DMS53 (cell line): ENCODE data around the gene F9.
A peak's percentile ranks its signal among the peaks of the same experiment; 100 is the strongest.
"Not testable (repeated sequence)": the region's sequence is repeated elsewhere in the genome, so short reads cannot be mapped to it uniquely, and the experiment has no call there.

Source experiments
- DNase-seq: peaks from one replicate; lab custom pipeline; 2025; lab: John Stamatoyannopoulos, UW

F9 gene

GRCh38 chrX:139530550-139530949, at the start of gene F9:
Gene F9 (plus strand): TSS chrX:139530739. CDS start chrX:139530765, 26 bp downstream.
- no peak for DNase-seq

DNA sequence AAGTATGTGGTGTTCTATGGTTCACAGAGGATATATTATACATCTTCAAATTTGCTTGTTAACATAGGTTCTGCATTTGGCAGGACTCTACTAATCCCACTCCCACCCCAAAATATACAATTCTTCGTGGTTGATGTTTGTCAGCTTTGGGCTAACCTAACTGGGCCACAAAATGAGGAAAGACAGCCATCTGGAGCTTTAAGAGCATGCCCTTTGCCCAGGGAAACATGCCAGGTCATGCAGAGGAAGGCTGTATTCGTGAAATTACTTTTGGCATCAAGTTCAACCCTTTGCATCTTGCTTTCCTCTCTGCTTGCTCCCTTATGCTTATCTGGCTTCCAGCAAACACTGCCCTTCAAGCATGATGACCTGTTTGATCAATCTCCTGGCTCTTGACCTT, 46.8 kb upstream of the F9 start:
- no peak for DNase-seq

- DNase-seq, result no peak
These were observed 45.9 kb upstream of the F9 start for GRCh38 chrX:139484591-139484990.

- DNase-seq, result no peak
These were observed 35.2 kb upstream of the F9 start for GRCh38 chrX:139495324-139495723.

DNA sequence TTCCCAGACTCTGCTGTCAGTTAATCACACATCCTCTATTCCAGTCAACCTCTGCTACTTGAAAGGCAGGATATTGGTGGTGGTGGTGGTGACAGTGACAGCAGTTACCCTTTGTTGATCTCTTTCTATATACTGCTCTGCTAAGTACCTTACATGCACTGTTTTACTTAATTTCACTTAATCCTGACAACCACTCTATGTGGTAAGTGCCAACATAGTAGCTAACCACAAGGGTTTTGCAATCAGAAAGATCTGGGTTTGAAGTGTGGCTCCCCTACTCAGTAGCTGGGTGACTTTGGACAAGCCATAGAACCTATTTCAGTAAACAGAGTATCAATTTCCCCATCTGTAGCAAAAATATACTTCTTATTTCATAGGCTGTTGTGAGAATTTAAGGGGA, 24.2 kb upstream of the F9 start:
- no peak for DNase-seq

GRCh38 chrX:139508099-139508498, 22.4 kb upstream of the F9 start:
- no peak for DNase-seq

DNA sequence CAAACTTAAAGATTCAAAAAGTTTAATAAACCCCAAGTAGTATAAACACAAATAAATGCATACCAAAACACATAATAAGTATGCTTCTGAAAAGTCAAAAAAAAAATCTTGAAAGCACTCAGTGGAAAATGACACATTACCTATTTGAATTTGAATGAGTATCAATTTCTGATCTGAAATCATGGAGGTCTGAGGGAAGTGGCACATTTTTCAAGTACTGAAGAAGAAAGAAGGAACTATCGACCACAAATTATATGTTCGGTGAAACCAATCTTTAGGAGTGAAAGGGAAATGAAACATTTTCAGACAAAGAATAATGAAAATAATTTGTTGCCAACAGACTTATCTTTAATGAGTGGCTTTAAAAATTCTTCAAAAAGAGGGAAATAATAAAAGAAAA, 12.1 kb upstream of the F9 start:
- no peak for DNase-seq

DNA sequence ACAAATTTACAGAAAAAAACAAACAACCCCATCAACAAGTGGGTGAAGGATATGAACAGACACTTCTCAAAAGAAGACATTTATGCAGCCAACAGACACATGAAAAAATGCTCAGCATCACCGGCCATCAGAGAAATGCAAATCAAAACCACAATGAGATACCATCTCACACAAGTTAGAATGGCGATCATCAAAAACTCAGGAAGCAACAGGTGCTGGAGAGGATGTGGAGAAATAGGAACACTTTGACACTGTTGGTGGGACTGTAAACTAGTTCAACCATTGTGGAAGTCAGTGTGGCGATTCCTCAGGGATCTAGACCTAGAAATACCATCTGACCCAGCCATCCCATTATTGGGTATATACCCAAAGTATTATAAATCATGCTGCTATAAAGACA, 1.7 kb upstream of the F9 start:
- DNase-seq, result not testable (repeated sequence)

GRCh38 chrX:139532834-139533233, 2.3 kb downstream of the F9 start:
- DNase-seq, result no peak

GRCh38 chrX:139533444-139533843, 2.9 kb downstream of the F9 start:
- no peak for DNase-seq

GRCh38 chrX:139538907-139539790, 8.6 kb downstream of the F9 start:
- no peak for DNase-seq

GRCh38 chrX:139542652-139543051, 12.1 kb downstream of the F9 start:
- no peak for DNase-seq

- no peak for DNase-seq
These were observed 13.4 kb downstream of the F9 start for GRCh38 chrX:139543920-139544319.

GRCh38 chrX:139544591-139544990, 14.1 kb downstream of the F9 start:
- no peak for DNase-seq

- DNase-seq, result peak; percentile 4
These were observed 23.8 kb downstream of the F9 start for GRCh38 chrX:139554376-139554775.

GRCh38 chrX:139554991-139555675, 24.6 kb downstream of the F9 start:
- peak; percentile 27 for DNase-seq

GRCh38 chrX:139559383-139560042, 29.0 kb downstream of the F9 start:
- DNase-seq, result peak; percentile 85

GRCh38 chrX:139560221-139560620, 29.7 kb downstream of the F9 start:
- no peak for DNase-seq

DNA sequence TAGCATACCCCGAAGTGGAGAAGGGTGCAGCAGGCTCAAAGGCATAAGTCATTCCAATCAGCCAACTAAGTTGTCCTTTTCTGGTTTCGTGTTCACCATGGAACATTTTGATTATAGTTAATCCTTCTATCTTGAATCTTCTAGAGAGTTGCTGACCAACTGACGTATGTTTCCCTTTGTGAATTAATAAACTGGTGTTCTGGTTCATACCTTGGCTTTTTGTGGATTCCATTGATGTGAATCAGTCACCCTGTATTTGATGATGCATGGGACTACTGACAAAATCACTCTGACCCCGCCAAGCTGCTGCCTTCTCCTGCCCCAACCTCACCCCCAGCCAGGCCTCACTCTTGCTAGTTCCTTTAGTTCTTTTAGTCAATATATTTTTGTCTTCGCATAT, 32.7 kb downstream of the F9 start:
- no peak for DNase-seq

- DNase-seq, result no peak
These were observed 36.4 kb downstream of the F9 start for GRCh38 chrX:139566981-139567380.

DNA sequence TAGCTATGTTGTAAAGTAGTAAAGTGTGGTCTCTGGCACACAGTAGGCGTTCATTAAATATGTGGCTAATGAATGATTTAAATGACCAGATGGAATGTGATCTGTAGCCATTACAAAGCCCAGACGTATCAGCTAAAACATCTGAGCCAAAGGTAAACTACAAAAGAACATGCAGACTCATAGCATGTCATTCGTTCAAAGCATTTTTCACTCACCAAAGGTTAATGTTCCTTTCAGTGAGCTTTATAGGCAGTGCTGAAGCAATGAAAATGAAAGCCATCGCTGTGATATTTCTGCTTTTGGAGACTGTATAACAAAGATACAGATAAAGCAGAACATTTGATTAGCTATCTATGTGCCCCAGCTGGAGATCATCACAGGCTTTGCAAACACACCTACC, 50.5 kb downstream of the F9 start:
- DNase-seq, result no peak

DNA sequence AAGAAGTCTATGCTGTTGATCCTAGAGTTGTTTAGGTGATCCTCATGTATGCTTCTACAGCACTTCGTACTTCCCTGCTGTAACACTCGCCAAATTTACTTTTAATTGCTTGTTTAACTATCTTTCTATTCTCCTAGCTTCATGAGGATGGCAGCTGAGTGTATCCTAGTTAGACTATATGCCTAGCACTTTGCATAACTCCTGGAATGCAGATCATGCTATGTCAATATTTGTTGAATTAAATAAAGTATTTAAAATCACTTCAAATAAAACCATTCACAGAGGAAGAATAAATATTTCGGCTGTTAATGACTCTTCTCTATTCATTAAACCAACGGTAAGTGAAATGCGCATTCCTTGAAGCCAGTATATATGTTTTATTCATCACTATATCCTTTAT, 55.1 kb downstream of the F9 start:
- DNase-seq, result no peak

DNA sequence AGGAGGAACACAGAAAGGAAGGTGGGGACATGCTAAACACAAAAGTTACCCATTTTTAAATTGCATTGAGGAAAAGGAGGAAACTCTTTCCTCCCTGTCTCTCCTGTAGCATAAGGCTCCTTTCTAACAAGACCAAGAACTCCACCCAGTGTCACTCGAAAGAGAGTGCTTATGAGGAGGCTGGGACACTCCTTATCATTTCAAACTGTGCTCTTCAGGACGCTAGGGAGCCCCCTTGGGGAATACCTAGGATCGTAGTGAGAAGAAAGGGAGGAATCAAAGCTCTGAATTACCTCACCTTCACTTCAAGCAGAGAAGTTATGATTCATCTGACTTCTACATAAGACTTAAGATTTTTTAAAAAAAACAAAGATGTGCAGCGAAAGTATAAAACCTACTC, 65.5 kb downstream of the F9 start:
- DNase-seq, result no peak
